IMR-90 (cell line): ENCODE results near the gene PTPN4. TPM values are rescaled to one million over a fixed set of nuclear protein-coding genes. Genes with fewer than 3 reads are reported as not detected.

ENCODE experiments used
- ATAC-seq: fragments of 200-7000 bp; cut with Tn5 transposase; 2 replicates; pipeline ENCODE4 v1.9.1; 2020; ENCODE audit warnings: low read depth, mild to moderate bottlenecking, moderate library complexity
- BruUV-seq: library from RNA; stranded (reverse); fragments of 400-500 nt; replicated peaks from 2 replicates; lab custom pipeline; 2021; lab: Mats Ljungman, UMichigan
- CTCF ChIA-PET: fragments of 300-600 bp; formaldehyde crosslinking; extraction: SDS; loops from one replicate; lab custom pipeline; 2021; ENCODE audit warnings: antibody characterized with exemption; lab: Yijun Ruan, JAX
- POLR2A ChIA-PET: fragments of 300-600 bp; sonication (Branson Sonifier 250); formaldehyde crosslinking; loops from one replicate; lab custom pipeline; 2022; ENCODE audit warnings: antibody characterized with exemption; ENCODE audit not compliant: unreplicated experiment; lab: Charles Lee
- DNase-seq: peaks from one replicate; pipeline ENCODE4 v3.0.0; 2013
- H2AFZ ChIP-seq: replicated peaks from 2 replicates; pipeline ENCODE3; 2013; ENCODE audit warnings: low read length, mild to moderate bottlenecking; ENCODE audit not compliant: poor library complexity
- H2AK5ac ChIP-seq: 2 replicates; pipeline ENCODE4 v1.6.1; 2013; ENCODE audit warnings: low read depth, low read length, inconsistent platforms
- H2AK9ac ChIP-seq: replicated peaks from 2 replicates; pipeline ENCODE3; 2013; ENCODE audit warnings: mild to moderate bottlenecking, low read depth, low read length, moderate library complexity; ENCODE audit not compliant: poor library complexity
- H2BK120ac ChIP-seq: 2 replicates; pipeline ENCODE4 v1.6.1; 2013; ENCODE audit warnings: low read depth, low read length, inconsistent platforms
- H2BK15ac ChIP-seq: 3 replicates; pipeline ENCODE4 v1.6.1; 2013; ENCODE audit warnings: low read depth, low read length, inconsistent platforms
- H2BK20ac ChIP-seq: 2 replicates; pipeline ENCODE4 v1.6.1; 2013; ENCODE audit warnings: low read depth, mild to moderate bottlenecking, inconsistent platforms, low read length, moderate library complexity
- H2BK5ac ChIP-seq: 2 replicates; pipeline ENCODE4 v1.6.1; 2013; ENCODE audit warnings: mild to moderate bottlenecking, low read depth, low read length, inconsistent platforms; ENCODE audit not compliant: poor library complexity, severe bottlenecking
- H3K14ac ChIP-seq: replicated peaks from 2 replicates; pipeline ENCODE4 v1.6.1; 2013; ENCODE audit warnings: low read depth, low read length, inconsistent platforms
- H3K18ac ChIP-seq: 2 replicates; pipeline ENCODE4 v1.6.1; 2013; ENCODE audit warnings: low read depth, low read length, control low read depth
- H3K23ac ChIP-seq: 2 replicates; pipeline ENCODE4 v1.6.1; 2013; ENCODE audit warnings: low read depth, low read length, inconsistent platforms
- H3K27ac ChIP-seq: 2 replicates; pipeline ENCODE4 v1.5.1; 2013; ENCODE audit warnings: mild to moderate bottlenecking, control low read depth, low read length; ENCODE audit not compliant: insufficient read depth
- H3K27me3 ChIP-seq: 2 replicates; pipeline ENCODE4 v1.6.1; 2013; ENCODE audit warnings: low read length; ENCODE audit not compliant: control insufficient read depth, insufficient read depth
- H3K36me3 ChIP-seq: 2 replicates; pipeline ENCODE4 v1.6.1; 2013; ENCODE audit warnings: low read length, mixed read lengths; ENCODE audit not compliant: control insufficient read depth, insufficient read depth
- H3K4ac ChIP-seq: 2 replicates; pipeline ENCODE4 v1.6.1; 2013; ENCODE audit warnings: low read depth, low read length, inconsistent platforms
- H3K4me1 ChIP-seq: 2 replicates; pipeline ENCODE4 v1.6.1; 2013; ENCODE audit warnings: low read length, mixed read lengths; ENCODE audit not compliant: control insufficient read depth, insufficient read depth
- H3K4me2 ChIP-seq: 2 replicates; pipeline ENCODE4 v1.6.1; 2013; ENCODE audit warnings: low read depth, mild to moderate bottlenecking, control low read depth, low read length, moderate library complexity
- H3K4me3 ChIP-seq: 2 replicates; pipeline ENCODE4 v1.5.1; 2013; ENCODE audit warnings: low read depth, mild to moderate bottlenecking, control low read depth, low read length, moderate library complexity; ENCODE audit not compliant: insufficient read depth
- H3K56ac ChIP-seq: 2 replicates; pipeline ENCODE4 v1.6.1; 2013; ENCODE audit warnings: low read length, inconsistent platforms; ENCODE audit not compliant: insufficient read depth; ENCODE audit errors: extremely low read depth
- H3K79me1 ChIP-seq, 2 experiments: 2 replicates each; pipeline ENCODE4 v1.6.1; 2013; ENCODE audit warnings: low read length in 2 of 2, inconsistent platforms in 1 of 2, low read depth in 1 of 2
- H3K9ac ChIP-seq: 2 replicates; pipeline ENCODE4 v1.6.1; 2013; ENCODE audit warnings: low read depth, low read length, control low read depth
- H3K9me1 ChIP-seq: 2 replicates; pipeline ENCODE4 v1.6.1; 2013; ENCODE audit warnings: low read length, inconsistent platforms; ENCODE audit not compliant: insufficient read depth
- H3K9me3 ChIP-seq: 2 replicates; pipeline ENCODE4 v1.6.1; 2013; ENCODE audit warnings: low read length; ENCODE audit not compliant: control insufficient read depth, insufficient read depth
- H4K20me1 ChIP-seq: 2 replicates; pipeline ENCODE4 v1.6.1; 2013; ENCODE audit warnings: low read length, inconsistent platforms; ENCODE audit not compliant: insufficient read depth
- H4K5ac ChIP-seq: 2 replicates; pipeline ENCODE4 v1.6.1; 2013; ENCODE audit warnings: mild to moderate bottlenecking, low read depth, low read length, control low read depth
- H4K8ac ChIP-seq, 2 experiments: 2 replicates each; pipeline ENCODE4 v1.6.1; 2013; ENCODE audit warnings: low read depth in 2 of 2, low read length in 2 of 2, control low read depth in 1 of 2, inconsistent platforms in 1 of 2
- H4K91ac ChIP-seq: 2 replicates; pipeline ENCODE4 v1.6.1; 2013; ENCODE audit warnings: low read depth, low read length, inconsistent platforms; ENCODE audit not compliant: insufficient read depth
- BHLHE40 ChIP-seq: fragments of 150-350 bp; IDR thresholded peaks from 2 replicates; pipeline ENCODE4 v1.6.1; 2016; ENCODE audit warnings: mild to moderate bottlenecking, low read depth, low read length
- CEBPB ChIP-seq: IDR thresholded peaks from 2 replicates; pipeline ENCODE4 v1.6.1; 2012; ENCODE audit warnings: low read depth, low read length, improper control_type of control experiment
- FOS ChIP-seq: fragments of 150-350 bp; IDR thresholded peaks from 2 replicates; pipeline ENCODE4 v1.6.1; 2016; ENCODE audit warnings: low read depth, low read length
- MAFK ChIP-seq: IDR thresholded peaks from 2 replicates; pipeline ENCODE4 v1.6.1; 2012; ENCODE audit warnings: low read depth, low read length, improper control_type of control experiment
- MXI1 ChIP-seq: IDR thresholded peaks from 2 replicates; pipeline ENCODE4 v1.6.1; 2012; ENCODE audit warnings: low read depth, mild to moderate bottlenecking, low read length, moderate library complexity, borderline replicate concordance
- NFE2L2 ChIP-seq: fragments of 150-350 bp; IDR thresholded peaks from 2 replicates; pipeline ENCODE4 v1.6.1; 2016; ENCODE audit warnings: low read depth, mild to moderate bottlenecking, low read length
- POLR2A ChIP-seq: IDR thresholded peaks from 2 replicates; pipeline ENCODE4 v1.6.1; 2012; ENCODE audit warnings: mild to moderate bottlenecking, low read depth, low read length
- RAD21 ChIP-seq: IDR thresholded peaks from 2 replicates; pipeline ENCODE4 v1.6.1; 2012; ENCODE audit warnings: low read length, improper control_type of control experiment
- RCOR1 ChIP-seq: IDR thresholded peaks from 2 replicates; pipeline ENCODE4 v1.6.1; 2012; ENCODE audit warnings: mild to moderate bottlenecking, low read length, improper control_type of control experiment; ENCODE audit not compliant: insufficient replicate concordance
- RFX5 ChIP-seq: IDR thresholded peaks from 2 replicates; pipeline ENCODE4 v1.8.0; 2012; ENCODE audit warnings: low read depth, mild to moderate bottlenecking, low read length, moderate library complexity
- WGBS, 2 experiments: methylation state at CpG; one replicate each; pipeline versions ENCODE4 v1.1.5 to v1.1.7; 2013; ENCODE audit warnings: missing lambda C conversion rate in 2 of 2; ENCODE audit not compliant: insufficient read length in 1 of 2; ENCODE audit errors: extremely low coverage in 2 of 2; 5-methylcytosine and 5-hydroxymethylcytosine counted together
- dilution Hi-C: fragments of 300-500 bp; cut with HindIII; formaldehyde crosslinking; loops from one replicate; pipeline ENCODE4 v1.14.3; 2018; ENCODE audit warnings: low sequenced_read_pairs; ENCODE audit not compliant: unreplicated experiment
- in situ Hi-C: fragments of 300-500 bp; cut with MboI; formaldehyde crosslinking; loops from 3 replicates; pipeline ENCODE4 v1.14.3; 2019; ENCODE audit warnings: low sequenced_read_pairs, inconsistent platforms, mixed read lengths
- intact Hi-C: fragments of 100-400 bp; cut with micrococcal nuclease; formaldehyde crosslinking; loops from 2 replicates; pipeline ENCODE4 v1.10.0; 2022
- polyA plus RNA-seq, 3 experiments: library from polyadenylated mRNA; depleted of rRNA; stranded (reverse); fragments of >200 nt; gene quantifications; 2 replicates each; pipeline ENCODE4 v1.2.3, GENCODE V29; 2012; ENCODE audit warnings: low replicate concordance in 1 of 3
- total RNA-seq: library from RNA; depleted of rRNA; stranded (reverse); fragments of >200 nt; gene quantifications from 2 replicates; pipeline ENCODE4 v1.2.3, GENCODE V29; 2012
- TF ChIP-seq, protein P1 (sequence below): conservative IDR thresholded peaks from 2 replicates; pipeline ENCODE4 v1.5.1; 2012; ENCODE audit warnings: mild to moderate bottlenecking, low read depth, low read length, improper control_type of control experiment
- TF ChIP-seq, protein P2 (sequence below): fragments of 150-350 bp; IDR thresholded peaks from 2 replicates; pipeline ENCODE4 v1.6.1; 2017; ENCODE audit warnings: mild to moderate bottlenecking, antibody characterized with exemption, low read length, low read depth
- TF ChIP-seq, protein P3 (sequence below): fragments of 150-350 bp; IDR thresholded peaks from 2 replicates; pipeline ENCODE4 v1.6.1; 2016; ENCODE audit warnings: low read depth, mild to moderate bottlenecking, low read length, moderate library complexity, borderline replicate concordance

Gene PTPN4
- total and polyA plus RNA-seq, 2 of the 4 experiments (the other 2 are of a cell fraction) = 2.9 to 19.2 TPM

DNA sequence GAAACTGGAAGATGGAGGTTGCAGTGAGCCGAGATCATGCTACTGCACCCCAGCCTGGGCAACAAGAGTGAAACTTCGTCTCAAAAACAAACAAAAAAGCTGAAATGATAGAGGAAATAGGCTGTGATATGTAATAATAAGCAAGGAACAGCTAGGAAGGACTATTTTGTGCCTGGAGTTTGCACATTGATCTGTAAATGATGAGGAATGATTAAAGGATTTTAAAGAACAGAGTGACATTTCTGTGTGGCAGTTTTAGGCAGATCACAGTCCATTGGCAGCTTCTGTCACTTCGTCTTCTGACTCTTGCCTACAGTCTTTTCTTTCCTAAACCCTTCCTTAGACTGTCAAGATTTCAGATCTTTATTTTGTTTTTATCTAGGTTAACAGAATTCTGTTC lies 272.6 kb downstream of the PTPN4 start:
- Histone ChIP-seq H3K27me3 (no peaks in the 10 kb centered on the region), H3K14ac (no peak overlapping the region), H3K9me3 (no peaks in the 10 kb centered on the region), H2AK9ac (no peak overlapping the region), H4K5ac (no peak overlapping the region), H3K18ac (no peak overlapping the region), H3K4me2 (no peak overlapping the region), H4K91ac (no peak overlapping the region), H2BK20ac (no peak overlapping the region), H3K23ac (no peak overlapping the region), H3K79me1 (peaks cover 8 to 13% of the 10 kb centered on the region in 2 experiments; a peak in 3 of 4 replicates), H4K8ac (no peak overlapping the region), H3K4ac (no peak overlapping the region), H3K27ac (no peak overlapping the region), H2BK5ac (no peak overlapping the region), H3K4me1 (no peaks in the 10 kb centered on the region), H2AFZ (no peak overlapping the region), H4K20me1 (no peaks in the 10 kb centered on the region), H2AK5ac (no peak overlapping the region), H2BK15ac (no peak overlapping the region), H3K56ac (no peak overlapping the region), H3K9ac (no peak overlapping the region), H3K9me1 (no peaks in the 10 kb centered on the region), H3K4me3 (no peak overlapping the region), H2BK120ac (no peak overlapping the region), H3K36me3 (no peaks in the 10 kb centered on the region)
- in situ Hi-C loops = no loop called here
- intact Hi-C loops = no loop called here
- POLR2A ChIA-PET = no interaction called here
- TF ChIP-seq, protein P1, sequence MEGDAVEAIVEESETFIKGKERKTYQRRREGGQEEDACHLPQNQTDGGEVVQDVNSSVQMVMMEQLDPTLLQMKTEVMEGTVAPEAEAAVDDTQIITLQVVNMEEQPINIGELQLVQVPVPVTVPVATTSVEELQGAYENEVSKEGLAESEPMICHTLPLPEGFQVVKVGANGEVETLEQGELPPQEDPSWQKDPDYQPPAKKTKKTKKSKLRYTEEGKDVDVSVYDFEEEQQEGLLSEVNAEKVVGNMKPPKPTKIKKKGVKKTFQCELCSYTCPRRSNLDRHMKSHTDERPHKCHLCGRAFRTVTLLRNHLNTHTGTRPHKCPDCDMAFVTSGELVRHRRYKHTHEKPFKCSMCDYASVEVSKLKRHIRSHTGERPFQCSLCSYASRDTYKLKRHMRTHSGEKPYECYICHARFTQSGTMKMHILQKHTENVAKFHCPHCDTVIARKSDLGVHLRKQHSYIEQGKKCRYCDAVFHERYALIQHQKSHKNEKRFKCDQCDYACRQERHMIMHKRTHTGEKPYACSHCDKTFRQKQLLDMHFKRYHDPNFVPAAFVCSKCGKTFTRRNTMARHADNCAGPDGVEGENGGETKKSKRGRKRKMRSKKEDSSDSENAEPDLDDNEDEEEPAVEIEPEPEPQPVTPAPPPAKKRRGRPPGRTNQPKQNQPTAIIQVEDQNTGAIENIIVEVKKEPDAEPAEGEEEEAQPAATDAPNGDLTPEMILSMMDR = no peak
- TF ChIP-seq CEBPB = no peak
- no peak for TF ChIP-seq MAFK
- TF ChIP-seq POLR2A = no peak
- TF ChIP-seq RFX5 = no peak
- no peak for TF ChIP-seq FOS
- no peak for TF ChIP-seq RCOR1
- TF ChIP-seq RAD21 = no peak
- TF ChIP-seq BHLHE40 = no peak
- TF ChIP-seq, protein P2, sequence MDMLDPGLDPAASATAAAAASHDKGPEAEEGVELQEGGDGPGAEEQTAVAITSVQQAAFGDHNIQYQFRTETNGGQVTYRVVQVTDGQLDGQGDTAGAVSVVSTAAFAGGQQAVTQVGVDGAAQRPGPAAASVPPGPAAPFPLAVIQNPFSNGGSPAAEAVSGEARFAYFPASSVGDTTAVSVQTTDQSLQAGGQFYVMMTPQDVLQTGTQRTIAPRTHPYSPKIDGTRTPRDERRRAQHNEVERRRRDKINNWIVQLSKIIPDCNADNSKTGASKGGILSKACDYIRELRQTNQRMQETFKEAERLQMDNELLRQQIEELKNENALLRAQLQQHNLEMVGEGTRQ = no peak
- TF ChIP-seq, protein P3, sequence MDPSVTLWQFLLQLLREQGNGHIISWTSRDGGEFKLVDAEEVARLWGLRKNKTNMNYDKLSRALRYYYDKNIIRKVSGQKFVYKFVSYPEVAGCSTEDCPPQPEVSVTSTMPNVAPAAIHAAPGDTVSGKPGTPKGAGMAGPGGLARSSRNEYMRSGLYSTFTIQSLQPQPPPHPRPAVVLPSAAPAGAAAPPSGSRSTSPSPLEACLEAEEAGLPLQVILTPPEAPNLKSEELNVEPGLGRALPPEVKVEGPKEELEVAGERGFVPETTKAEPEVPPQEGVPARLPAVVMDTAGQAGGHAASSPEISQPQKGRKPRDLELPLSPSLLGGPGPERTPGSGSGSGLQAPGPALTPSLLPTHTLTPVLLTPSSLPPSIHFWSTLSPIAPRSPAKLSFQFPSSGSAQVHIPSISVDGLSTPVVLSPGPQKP = no peak
- no peak for TF ChIP-seq NFE2L2
- no peak for TF ChIP-seq MXI1
- CTCF ChIA-PET = no interaction called here
- BruUV-seq = no TSS peak
- no peak for DNase-seq
- no peak for ATAC-seq
- dilution Hi-C loops = no loop called here
- WGBS, 2 experiments = 83% methylated on average over 1 of the region's 3 CpGs; no CpG with 5 or more reads in 1 of the 2 experiments
